Measurements from ENCODE around the gene HNRNPA0. TPM values are rescaled to one million over a fixed set of nuclear protein-coding genes. Genes with fewer than 3 reads are reported as not detected.
"Not testable (repeated sequence)": the region's sequence is repeated elsewhere in the genome, so short reads cannot be mapped to it uniquely, and the experiment has no call there.

HNRNPA0 gene
- total and polyA plus RNA-seq, 2 of the 4 experiments (the other 2 are of a cell fraction) = 5.2 to 12.2 TPM

GRCh38 chr5:137778772-137779564 is 24.8 kb upstream of the HNRNPA0 start:
- H2BK120ac ChIP-seq (ENCODE audit: low read depth, low read length) = no peak overlapping the region
- H4K20me1 ChIP-seq (ENCODE audit: insufficient read depth, low read length) = no peaks in the 10 kb centered on the region
- no peaks in the 10 kb centered on the region for H3K4me1 ChIP-seq (ENCODE audit: control insufficient read depth, insufficient read depth, low read length)
- no peak overlapping the region for H3K9ac ChIP-seq (ENCODE audit: low read depth, low read length)
- POLR2A ChIA-PET (ENCODE audit: unreplicated experiment) = no interaction called here
- no peak overlapping the region for H3K23ac ChIP-seq (ENCODE audit: low read depth, low read length)
- H2AFZ ChIP-seq (replicated peaks; ENCODE audit: low read length, poor library complexity) = no peak overlapping the region
- peaks cover 5% of the 10 kb centered on the region for H3K27me3 ChIP-seq (ENCODE audit: control insufficient read depth, insufficient read depth, low read length)
- in situ Hi-C loops (cut with MboI; ENCODE audit: low sequenced_read_pairs) = loop anchor here (10.0 kb wide), 1 partner anchor 356 kb away; the partner anchor contains the start of gene NME5
- H3K27ac ChIP-seq (ENCODE audit: insufficient read depth, low read length) = no peak overlapping the region
- DNase-seq (peak; percentile 39), ATAC-seq (ENCODE audit: low read depth) (peak; percentile 72)
- dilution Hi-C loops (cut with HindIII; ENCODE audit: low sequenced_read_pairs, unreplicated experiment) = no loop called here
- no peak overlapping the region for H2AK9ac ChIP-seq (replicated peaks; ENCODE audit: low read depth, low read length, poor library complexity)
- H3K9me3 ChIP-seq (ENCODE audit: control insufficient read depth, insufficient read depth, low read length) = no peaks in the 10 kb centered on the region
- intact Hi-C loops (cut with micrococcal nuclease) = loop anchor here (1.0 to 5.0 kb wide), 3 partner anchors 43 to 354 kb away; no protein-coding TSS in a partner anchor
- H4K91ac ChIP-seq (ENCODE audit: insufficient read depth, low read depth, low read length) = no peak overlapping the region
- H4K8ac ChIP-seq (ENCODE audit: low read depth in 2 of 2, low read length in 2 of 2) = no peak overlapping the region
- H3K4me2 ChIP-seq (ENCODE audit: low read depth, low read length) = no peak overlapping the region
- no peak overlapping the region for H3K18ac ChIP-seq (ENCODE audit: low read depth, low read length)
- H3K9me1 ChIP-seq (ENCODE audit: insufficient read depth, low read length) = no peaks in the 10 kb centered on the region
- no peaks in the 10 kb centered on the region for H3K79me1 ChIP-seq (ENCODE audit: low read depth in 1 of 2, low read length in 2 of 2)
- no CpG with 5 or more reads among the region's 2 CpGs for WGBS, 2 experiments (ENCODE audit: extremely low coverage in 2 of 2, insufficient read length in 1 of 2)
- H2BK5ac ChIP-seq (ENCODE audit: low read depth, low read length, poor library complexity, severe bottlenecking) = no peak overlapping the region
- no peak overlapping the region for H3K4ac ChIP-seq (ENCODE audit: low read depth, low read length)
- no peaks in the 10 kb centered on the region for H3K36me3 ChIP-seq (ENCODE audit: control insufficient read depth, insufficient read depth, low read length)
- H3K4me3 ChIP-seq (ENCODE audit: insufficient read depth, low read depth, low read length) = no peak overlapping the region
- H3K56ac ChIP-seq (ENCODE audit: extremely low read depth, insufficient read depth, low read length) = no peak overlapping the region
- no peak overlapping the region for H2BK20ac ChIP-seq (ENCODE audit: low read depth, low read length)
- CTCF ChIA-PET = interaction anchor here (0.5 to 1.6 kb wide), 15 partner anchors 9 to 355 kb away, joined by 3 to 7 read pairs (median 3); no protein-coding TSS in a partner anchor
- no peak overlapping the region for H2AK5ac ChIP-seq (ENCODE audit: low read depth, low read length)
- TF ChIP-seq RCOR1 (IDR thresholded peaks at IDR 0.05; ENCODE audit: insufficient replicate concordance, low read length) (no peak), RAD21 (IDR thresholded peaks at IDR 0.05; ENCODE audit: low read length) (peak; percentile 59), CTCF (conservative IDR thresholded peaks at IDR 0.05; ENCODE audit: low read depth, low read length) (peak; percentile 77), SMC3 (IDR thresholded peaks at IDR 0.05; ENCODE audit: low read depth, low read length) (peak; percentile 62)
- no peak overlapping the region for H2BK15ac ChIP-seq (ENCODE audit: low read depth, low read length)
- no peak overlapping the region for H3K14ac ChIP-seq (replicated peaks; ENCODE audit: low read depth, low read length)
- no peak overlapping the region for H4K5ac ChIP-seq (ENCODE audit: low read depth, low read length)
- no TSS peak for BruUV-seq (replicated peaks)

- H2AK9ac ChIP-seq (replicated peaks; ENCODE audit: low read depth, low read length, poor library complexity); H3K18ac ChIP-seq (ENCODE audit: low read depth, low read length); H3K9me1 ChIP-seq (ENCODE audit: insufficient read depth, low read length); H3K27ac ChIP-seq (ENCODE audit: insufficient read depth, low read length); H3K4ac ChIP-seq (ENCODE audit: low read depth, low read length); H3K27me3 ChIP-seq (ENCODE audit: control insufficient read depth, insufficient read depth, low read length); H3K4me1 ChIP-seq (ENCODE audit: control insufficient read depth, insufficient read depth, low read length); CTCF ChIA-PET; H4K5ac ChIP-seq (ENCODE audit: low read depth, low read length); intact Hi-C loops (cut with micrococcal nuclease); ATAC-seq (ENCODE audit: low read depth); H2BK20ac ChIP-seq (ENCODE audit: low read depth, low read length); H3K36me3 ChIP-seq (ENCODE audit: control insufficient read depth, insufficient read depth, low read length); H2BK120ac ChIP-seq (ENCODE audit: low read depth, low read length); H2BK5ac ChIP-seq (ENCODE audit: low read depth, low read length, poor library complexity, severe bottlenecking); H2AFZ ChIP-seq (replicated peaks; ENCODE audit: low read length, poor library complexity); H3K4me2 ChIP-seq (ENCODE audit: low read depth, low read length); H3K9ac ChIP-seq (ENCODE audit: low read depth, low read length); H2AK5ac ChIP-seq (ENCODE audit: low read depth, low read length); H3K79me1 ChIP-seq (ENCODE audit: low read depth in 1 of 2, low read length in 2 of 2); in situ Hi-C loops (cut with MboI; ENCODE audit: low sequenced_read_pairs); dilution Hi-C loops (cut with HindIII; ENCODE audit: low sequenced_read_pairs, unreplicated experiment); H4K8ac ChIP-seq (ENCODE audit: low read depth in 2 of 2, low read length in 2 of 2); H4K91ac ChIP-seq (ENCODE audit: insufficient read depth, low read depth, low read length); H3K4me3 ChIP-seq (ENCODE audit: insufficient read depth, low read depth, low read length); POLR2A ChIA-PET (ENCODE audit: unreplicated experiment); H3K56ac ChIP-seq (ENCODE audit: extremely low read depth, insufficient read depth, low read length); H4K20me1 ChIP-seq (ENCODE audit: insufficient read depth, low read length); BruUV-seq (replicated peaks); H3K23ac ChIP-seq (ENCODE audit: low read depth, low read length); DNase-seq; H2BK15ac ChIP-seq (ENCODE audit: low read depth, low read length); H3K14ac ChIP-seq (replicated peaks; ENCODE audit: low read depth, low read length); H3K9me3 ChIP-seq (ENCODE audit: control insufficient read depth, insufficient read depth, low read length): not testable (repeated sequence)
- WGBS, 2 experiments (ENCODE audit: extremely low coverage in 2 of 2, insufficient read length in 1 of 2) = 29% methylated on average over 1 of the region's 5 CpGs; no CpG with 5 or more reads in 1 of the 2 experiments
Observed at GRCh38 chr5:137767937-137768336, 13.8 kb upstream of the HNRNPA0 start.

Data from IMR-90 (cell line).